Bronchial epithelial cell (primary cell): ENCODE measurements around the gene MRPL1. TPM values are rescaled to one million over a fixed set of nuclear protein-coding genes. Genes with fewer than 3 reads are reported as not detected.

ENCODE experiments used
- DNase-seq: peaks from one replicate; pipeline ENCODE4 v3.0.0-alpha.2; 2010; ENCODE audit warnings: low read depth
- FAIRE-seq: peaks from 2 replicates; lab custom pipeline; 2011; peaks lifted over from hg19 to GRCh38; lab: Jason Lieb, UNC
- H3K27me3 ChIP-seq: 2 replicates; pipeline ENCODE4 v1.5.1; 2011; ENCODE audit warnings: low read length; ENCODE audit not compliant: control insufficient read depth, insufficient read depth
- H3K36me3 ChIP-seq: 2 replicates; pipeline ENCODE4 v1.5.1; 2011; ENCODE audit warnings: low read length; ENCODE audit not compliant: control insufficient read depth, insufficient read depth
- H3K4me3 ChIP-seq: 2 replicates; pipeline ENCODE4 v1.5.1; 2011; ENCODE audit warnings: mild to moderate bottlenecking, low read depth, low read length, control low read depth
- total RNA-seq: library from RNA; depleted of rRNA; stranded (reverse); fragments of >200 nt; gene quantifications from 2 replicates; pipeline ENCODE4 v1.2.1, GENCODE V29; 2014
- TF ChIP-seq, protein P1 (sequence below): IDR thresholded peaks from 2 replicates; pipeline ENCODE4 v1.5.1; 2011; ENCODE audit warnings: mild to moderate bottlenecking, moderate library complexity, low read length, control low read depth, inconsistent platforms; ENCODE audit not compliant: insufficient read depth, severe bottlenecking

The MRPL1 gene
- total RNA-seq, 1 donor from 2014 or later, result 24.7 TPM

DNA sequence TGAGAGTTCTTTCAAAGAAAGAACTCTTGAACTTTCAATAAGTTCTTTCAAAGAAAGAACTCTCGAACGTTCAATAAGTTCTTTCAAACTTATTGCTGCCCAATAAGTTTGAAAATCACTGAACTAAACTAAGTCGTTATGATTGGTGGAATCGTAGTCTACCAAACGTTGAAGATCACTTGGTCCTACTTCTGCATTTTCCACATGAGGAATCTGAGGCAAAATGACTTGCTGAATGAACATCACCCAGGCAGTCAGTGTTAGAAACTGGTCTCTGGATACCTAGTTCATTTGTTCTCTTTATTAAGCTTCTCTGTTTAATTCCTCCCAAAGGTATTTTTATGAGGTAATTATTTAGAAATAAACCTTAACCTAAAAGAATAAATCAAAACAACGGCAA, 36.4 kb upstream of the MRPL1 start:
- Histone ChIP-seq H3K4me3 (no peak overlapping the region), H3K27me3 (no peaks in the 10 kb centered on the region), H3K36me3 (no peaks in the 10 kb centered on the region)
- FAIRE-seq (no peak), DNase-seq (no peak)
- TF ChIP-seq, protein P1, sequence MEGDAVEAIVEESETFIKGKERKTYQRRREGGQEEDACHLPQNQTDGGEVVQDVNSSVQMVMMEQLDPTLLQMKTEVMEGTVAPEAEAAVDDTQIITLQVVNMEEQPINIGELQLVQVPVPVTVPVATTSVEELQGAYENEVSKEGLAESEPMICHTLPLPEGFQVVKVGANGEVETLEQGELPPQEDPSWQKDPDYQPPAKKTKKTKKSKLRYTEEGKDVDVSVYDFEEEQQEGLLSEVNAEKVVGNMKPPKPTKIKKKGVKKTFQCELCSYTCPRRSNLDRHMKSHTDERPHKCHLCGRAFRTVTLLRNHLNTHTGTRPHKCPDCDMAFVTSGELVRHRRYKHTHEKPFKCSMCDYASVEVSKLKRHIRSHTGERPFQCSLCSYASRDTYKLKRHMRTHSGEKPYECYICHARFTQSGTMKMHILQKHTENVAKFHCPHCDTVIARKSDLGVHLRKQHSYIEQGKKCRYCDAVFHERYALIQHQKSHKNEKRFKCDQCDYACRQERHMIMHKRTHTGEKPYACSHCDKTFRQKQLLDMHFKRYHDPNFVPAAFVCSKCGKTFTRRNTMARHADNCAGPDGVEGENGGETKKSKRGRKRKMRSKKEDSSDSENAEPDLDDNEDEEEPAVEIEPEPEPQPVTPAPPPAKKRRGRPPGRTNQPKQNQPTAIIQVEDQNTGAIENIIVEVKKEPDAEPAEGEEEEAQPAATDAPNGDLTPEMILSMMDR, result no peak

DNA sequence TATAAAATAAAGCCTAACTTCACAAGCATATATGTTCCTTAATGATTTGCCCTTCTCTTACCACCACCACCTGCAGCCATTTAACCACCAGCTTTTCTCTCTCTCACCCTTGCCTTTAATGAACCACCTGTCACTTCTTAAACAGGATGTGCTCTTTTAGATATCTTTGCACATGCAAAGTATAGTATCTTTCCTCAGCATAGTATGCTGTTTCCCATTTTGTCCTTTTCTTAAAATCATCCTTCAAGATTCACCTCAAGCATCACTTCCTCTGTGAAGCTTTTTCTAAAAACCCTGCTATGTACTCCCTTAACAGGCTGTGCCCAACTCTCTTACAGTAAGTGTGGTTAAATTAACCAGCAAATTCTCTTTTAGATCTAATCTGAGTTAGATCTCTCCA, 35.3 kb upstream of the MRPL1 start:
- DNase-seq, result no peak
- FAIRE-seq, result no peak
- no peaks in the 10 kb centered on the region for H3K36me3 ChIP-seq

DNA sequence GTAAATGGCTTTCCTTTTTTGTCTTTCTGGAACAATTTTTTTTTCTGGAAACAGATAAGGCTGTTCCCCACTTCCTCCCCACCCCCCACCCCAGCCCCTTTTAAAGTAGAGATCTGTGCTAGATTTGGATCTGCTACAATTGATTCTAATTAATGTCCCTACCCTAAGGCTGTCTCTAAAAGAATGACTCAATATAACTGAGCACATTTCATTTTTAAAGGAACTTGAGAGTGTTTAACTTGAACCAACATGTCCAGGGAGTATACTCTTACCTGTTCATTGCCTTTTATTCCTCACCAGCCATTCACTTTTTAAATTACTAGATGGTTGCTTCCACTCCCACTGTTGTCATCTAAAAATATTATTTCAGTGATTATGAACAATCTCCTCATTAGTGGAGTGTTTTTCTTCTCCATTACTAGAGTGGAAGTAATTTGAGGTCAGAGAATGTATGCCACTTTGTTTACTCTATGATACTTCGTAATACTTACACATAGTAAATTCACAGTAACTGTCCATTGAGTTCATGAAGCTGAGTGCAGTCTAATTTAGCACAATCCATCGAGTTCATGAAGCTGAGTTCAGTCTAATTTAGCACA, 29.4 kb upstream of the MRPL1 start:
- Histone ChIP-seq H3K4me3 (no peak overlapping the region), H3K36me3 (no peaks in the 10 kb centered on the region), H3K27me3 (no peaks in the 10 kb centered on the region)
- TF ChIP-seq, protein P1, result no peak
- FAIRE-seq (no peak), DNase-seq (peak; percentile 89)

More for the DNA sequence above, 35.3 kb upstream of the MRPL1 start:
- no peak overlapping the region for H3K4me3 ChIP-seq
- no peaks in the 10 kb centered on the region for H3K27me3 ChIP-seq
- TF ChIP-seq, protein P1, result no peak

DNA sequence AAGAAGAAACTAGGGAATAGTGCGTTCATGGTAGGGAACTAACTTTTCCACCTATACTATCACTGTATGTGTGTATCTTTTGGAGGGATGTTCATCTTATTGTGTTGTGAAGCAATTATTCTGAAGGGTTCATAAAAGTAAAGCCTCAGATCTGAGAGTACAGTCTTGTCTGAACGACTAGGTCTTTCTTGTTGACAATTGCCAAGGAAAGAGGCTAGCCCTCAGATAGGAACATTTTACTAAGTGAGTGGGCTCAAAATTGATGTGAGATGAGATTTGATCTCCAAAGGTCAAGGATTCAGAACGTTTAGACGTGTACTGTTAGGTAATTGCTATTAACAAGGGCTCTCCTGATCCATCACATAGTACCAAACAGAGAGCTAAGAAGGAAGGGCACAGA, 28.2 kb upstream of the MRPL1 start:
- Histone ChIP-seq H3K36me3 (no peaks in the 10 kb centered on the region), H3K4me3 (no peak overlapping the region), H3K27me3 (no peaks in the 10 kb centered on the region)
- no peak for DNase-seq
- TF ChIP-seq, protein P1, result no peak
- no peak for FAIRE-seq

DNA sequence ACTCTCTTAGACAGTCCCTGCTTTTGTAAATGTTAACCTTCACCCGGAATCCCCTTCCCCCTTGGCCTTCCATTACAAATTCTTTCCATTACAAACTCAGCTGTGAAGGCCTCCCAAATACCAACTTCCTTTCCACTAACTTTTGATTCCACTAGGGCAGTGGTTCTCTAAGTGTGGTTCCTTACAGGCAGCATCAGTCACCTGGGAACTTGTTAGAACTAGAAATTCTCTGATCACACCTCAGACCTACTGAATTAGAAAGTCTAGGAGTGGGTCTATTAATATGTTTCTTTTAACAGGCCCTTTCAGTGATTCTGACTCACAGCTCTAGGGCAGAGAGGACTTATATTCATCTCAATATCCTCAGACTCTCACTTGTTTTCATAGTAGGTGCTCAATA, 19.0 kb upstream of the MRPL1 start:
- H3K27me3 ChIP-seq, result no peaks in the 10 kb centered on the region
- TF ChIP-seq, protein P1, result no peak
- H3K4me3 ChIP-seq, result no peak overlapping the region
- no peaks in the 10 kb centered on the region for H3K36me3 ChIP-seq
- DNase-seq (peak; percentile 70), FAIRE-seq (no peak)

DNA sequence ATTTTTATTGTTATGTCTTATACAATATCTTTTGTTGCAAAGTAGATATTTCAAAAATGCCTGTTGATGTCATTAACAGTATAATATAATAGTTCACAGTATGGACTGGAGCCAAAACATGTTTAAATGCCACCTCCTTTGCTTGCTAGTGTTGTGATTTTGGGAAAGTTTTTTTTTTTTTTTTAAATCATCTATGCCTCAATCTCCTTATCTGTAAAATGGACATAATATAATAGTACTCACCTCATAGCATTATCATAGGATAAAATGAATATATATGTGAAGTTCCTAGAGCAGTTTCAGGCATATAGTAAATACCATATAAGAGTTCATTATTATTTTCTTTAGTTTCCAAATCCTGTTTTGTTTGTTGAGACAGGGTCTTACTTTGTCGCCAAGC, 18.3 kb upstream of the MRPL1 start:
- DNase-seq (no peak), FAIRE-seq (no peak)
- Histone ChIP-seq H3K36me3 (no peaks in the 10 kb centered on the region), H3K4me3 (no peak overlapping the region), H3K27me3 (no peaks in the 10 kb centered on the region)
- TF ChIP-seq, protein P1, result no peak
